Ishikawa (cell line): ENCODE data around the gene BCAP31.

Experiments used
- EGR1 ChIP-seq: IDR thresholded peaks from 2 replicates; pipeline ENCODE4 v1.6.1; 2012
- EP300 ChIP-seq: IDR thresholded peaks from 2 replicates; pipeline ENCODE4 v1.6.1; 2012; ENCODE audit warnings: borderline replicate concordance
- FOXM1 ChIP-seq: IDR thresholded peaks from 2 replicates; pipeline ENCODE4 v1.6.1; 2012; ENCODE audit warnings: low read depth, borderline replicate concordance
- RAD21 ChIP-seq: IDR thresholded peaks from 2 replicates; pipeline ENCODE4 v1.6.1; 2012; ENCODE audit warnings: low read depth
- TAF1 ChIP-seq: IDR thresholded peaks from 2 replicates; pipeline ENCODE4 v1.6.1; 2012; ENCODE audit warnings: low read depth, mild to moderate bottlenecking
- TCF12 ChIP-seq: IDR thresholded peaks from 2 replicates; pipeline ENCODE4 v1.6.1; 2012; ENCODE audit warnings: low read depth
- YY1 ChIP-seq: IDR thresholded peaks from 2 replicates; pipeline ENCODE4 v1.6.1; 2012; ENCODE audit warnings: low read depth
- TF ChIP-seq, protein P1 (sequence below): IDR thresholded peaks from 2 replicates; pipeline ENCODE4 v1.6.1; 2012; ENCODE audit warnings: low read depth, mild to moderate bottlenecking
- TF ChIP-seq, protein P2 (sequence below): IDR thresholded peaks from 2 replicates; pipeline ENCODE4 v1.6.1; 2012

DNA sequence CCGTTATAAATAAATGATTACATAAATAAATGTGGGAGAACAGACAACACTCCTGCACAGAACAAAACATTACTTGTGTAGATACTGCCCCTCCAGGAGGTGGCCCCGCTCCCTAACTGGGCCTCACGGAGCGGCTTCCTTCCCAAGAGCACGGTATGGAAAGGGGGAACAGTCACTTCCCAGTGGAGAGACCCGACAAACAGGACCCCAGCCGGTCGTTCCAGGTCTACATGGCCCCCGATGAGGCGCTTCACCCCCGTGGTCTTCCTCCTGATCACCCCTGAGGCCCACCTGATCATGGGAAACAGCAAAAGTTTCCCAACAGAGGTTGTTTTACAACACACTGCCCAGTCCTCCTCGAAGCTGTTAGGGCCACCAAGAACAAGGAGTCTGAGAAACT is 43.0 kb downstream of the BCAP31 start:
- TF ChIP-seq EP300: no peak
- no peak for TF ChIP-seq EGR1
- TF ChIP-seq YY1: no peak
- TF ChIP-seq, protein P1, sequence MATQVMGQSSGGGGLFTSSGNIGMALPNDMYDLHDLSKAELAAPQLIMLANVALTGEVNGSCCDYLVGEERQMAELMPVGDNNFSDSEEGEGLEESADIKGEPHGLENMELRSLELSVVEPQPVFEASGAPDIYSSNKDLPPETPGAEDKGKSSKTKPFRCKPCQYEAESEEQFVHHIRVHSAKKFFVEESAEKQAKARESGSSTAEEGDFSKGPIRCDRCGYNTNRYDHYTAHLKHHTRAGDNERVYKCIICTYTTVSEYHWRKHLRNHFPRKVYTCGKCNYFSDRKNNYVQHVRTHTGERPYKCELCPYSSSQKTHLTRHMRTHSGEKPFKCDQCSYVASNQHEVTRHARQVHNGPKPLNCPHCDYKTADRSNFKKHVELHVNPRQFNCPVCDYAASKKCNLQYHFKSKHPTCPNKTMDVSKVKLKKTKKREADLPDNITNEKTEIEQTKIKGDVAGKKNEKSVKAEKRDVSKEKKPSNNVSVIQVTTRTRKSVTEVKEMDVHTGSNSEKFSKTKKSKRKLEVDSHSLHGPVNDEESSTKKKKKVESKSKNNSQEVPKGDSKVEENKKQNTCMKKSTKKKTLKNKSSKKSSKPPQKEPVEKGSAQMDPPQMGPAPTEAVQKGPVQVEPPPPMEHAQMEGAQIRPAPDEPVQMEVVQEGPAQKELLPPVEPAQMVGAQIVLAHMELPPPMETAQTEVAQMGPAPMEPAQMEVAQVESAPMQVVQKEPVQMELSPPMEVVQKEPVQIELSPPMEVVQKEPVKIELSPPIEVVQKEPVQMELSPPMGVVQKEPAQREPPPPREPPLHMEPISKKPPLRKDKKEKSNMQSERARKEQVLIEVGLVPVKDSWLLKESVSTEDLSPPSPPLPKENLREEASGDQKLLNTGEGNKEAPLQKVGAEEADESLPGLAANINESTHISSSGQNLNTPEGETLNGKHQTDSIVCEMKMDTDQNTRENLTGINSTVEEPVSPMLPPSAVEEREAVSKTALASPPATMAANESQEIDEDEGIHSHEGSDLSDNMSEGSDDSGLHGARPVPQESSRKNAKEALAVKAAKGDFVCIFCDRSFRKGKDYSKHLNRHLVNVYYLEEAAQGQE: no peak
- no peak for TF ChIP-seq RAD21
- TF ChIP-seq TAF1: no peak
- no peak for TF ChIP-seq TCF12
- TF ChIP-seq, protein P2, sequence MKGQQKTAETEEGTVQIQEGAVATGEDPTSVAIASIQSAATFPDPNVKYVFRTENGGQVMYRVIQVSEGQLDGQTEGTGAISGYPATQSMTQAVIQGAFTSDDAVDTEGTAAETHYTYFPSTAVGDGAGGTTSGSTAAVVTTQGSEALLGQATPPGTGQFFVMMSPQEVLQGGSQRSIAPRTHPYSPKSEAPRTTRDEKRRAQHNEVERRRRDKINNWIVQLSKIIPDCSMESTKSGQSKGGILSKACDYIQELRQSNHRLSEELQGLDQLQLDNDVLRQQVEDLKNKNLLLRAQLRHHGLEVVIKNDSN: no peak
- TF ChIP-seq FOXM1: no peak
